Common myeloid progenitor, CD34-positive (primary cell): ENCODE measurements around the gene HDAC11.

Experiments
- CTCF ChIA-PET: fragments of 350-600 bp; sonication (Branson Sonifier 250); formaldehyde crosslinking; loops from one replicate; lab custom pipeline; 2021; ENCODE audit warnings: antibody characterized with exemption; lab: Charles Lee
- POLR2A ChIA-PET: fragments of 350-600 bp; sonication (Branson Sonifier 250); formaldehyde crosslinking; loops from one replicate; lab custom pipeline; 2021; ENCODE audit warnings: antibody characterized with exemption; lab: Charles Lee
- DNase-seq, 3 donors: peaks; one replicate each; pipeline versions ENCODE4 v3.0.0 to v3.0.0-alpha.2; 2013
- H3K27ac ChIP-seq, 2 experiments: 1 replicate in 1 of 2; 2 replicates in 1 of 2; pipeline ENCODE4 v1.7.0; 2013; ENCODE audit warnings: inconsistent platforms in 2 of 2, low read length in 2 of 2, mild to moderate bottlenecking in 2 of 2, low read depth in 1 of 2, moderate library complexity in 1 of 2; ENCODE audit not compliant: severe bottlenecking in 2 of 2, insufficient read depth in 1 of 2, poor library complexity in 1 of 2
- H3K27me3 ChIP-seq, 5 experiments: replicated peaks in 2 of 5; 1 replicate in 3 of 5; 2 replicates in 2 of 5; pipeline versions ENCODE4 v1.6.1 to v1.7.0; 2013; ENCODE audit warnings: low read length in 4 of 5, mild to moderate bottlenecking in 2 of 5, moderate library complexity in 2 of 5, inconsistent platforms in 1 of 5; ENCODE audit not compliant: insufficient read depth in 5 of 5, control insufficient read depth in 4 of 5
- H3K36me3 ChIP-seq, 4 experiments: 1 replicate in 2 of 4; 2 replicates in 2 of 4; pipeline versions ENCODE4 v1.6.1 to v1.7.0; 2013; ENCODE audit warnings: low read length in 3 of 4, control low read depth in 1 of 4, mild to moderate bottlenecking in 1 of 4; ENCODE audit not compliant: control insufficient read depth in 4 of 4, insufficient read depth in 4 of 4
- H3K4me1 ChIP-seq, 4 experiments: 1 replicate in 3 of 4; 2 replicates in 1 of 4; pipeline versions ENCODE4 v1.6.1 to v1.7.1; 2013; ENCODE audit warnings: low read length in 3 of 4, mild to moderate bottlenecking in 3 of 4, control low read depth in 1 of 4, inconsistent platforms in 1 of 4, moderate library complexity in 1 of 4; ENCODE audit not compliant: control insufficient read depth in 4 of 4, insufficient read depth in 4 of 4; ENCODE audit errors: control extremely low read depth in 1 of 4
- H3K4me3 ChIP-seq, 7 experiments: 1 replicate in 4 of 7; 2 replicates in 3 of 7; pipeline versions ENCODE4 v1.5.1 to v1.7.0; 2013; ENCODE audit warnings: mild to moderate bottlenecking in 7 of 7, low read length in 6 of 7, moderate library complexity in 6 of 7, inconsistent platforms in 2 of 7, low read depth in 2 of 7, control low read depth in 1 of 7; ENCODE audit not compliant: insufficient read depth in 4 of 7, control insufficient read depth in 1 of 7; ENCODE audit errors: extremely low read depth in 1 of 7
- H3K9me3 ChIP-seq, 5 experiments: 1 replicate in 4 of 5; 2 replicates in 1 of 5; pipeline versions ENCODE4 v1.6.1 to v1.7.1; 2013; ENCODE audit warnings: low read length in 4 of 5, mild to moderate bottlenecking in 2 of 5, inconsistent platforms in 1 of 5, low read depth in 1 of 5, moderate library complexity in 1 of 5; ENCODE audit not compliant: control insufficient read depth in 4 of 5, insufficient read depth in 2 of 5; ENCODE audit errors: control extremely low read depth in 1 of 5
- WGBS: methylation state at CpG from one replicate; pipeline ENCODE4 v1.1.5; 2013; ENCODE audit not compliant: insufficient coverage; 5-methylcytosine and 5-hydroxymethylcytosine counted together

Gene HDAC11

DNA sequence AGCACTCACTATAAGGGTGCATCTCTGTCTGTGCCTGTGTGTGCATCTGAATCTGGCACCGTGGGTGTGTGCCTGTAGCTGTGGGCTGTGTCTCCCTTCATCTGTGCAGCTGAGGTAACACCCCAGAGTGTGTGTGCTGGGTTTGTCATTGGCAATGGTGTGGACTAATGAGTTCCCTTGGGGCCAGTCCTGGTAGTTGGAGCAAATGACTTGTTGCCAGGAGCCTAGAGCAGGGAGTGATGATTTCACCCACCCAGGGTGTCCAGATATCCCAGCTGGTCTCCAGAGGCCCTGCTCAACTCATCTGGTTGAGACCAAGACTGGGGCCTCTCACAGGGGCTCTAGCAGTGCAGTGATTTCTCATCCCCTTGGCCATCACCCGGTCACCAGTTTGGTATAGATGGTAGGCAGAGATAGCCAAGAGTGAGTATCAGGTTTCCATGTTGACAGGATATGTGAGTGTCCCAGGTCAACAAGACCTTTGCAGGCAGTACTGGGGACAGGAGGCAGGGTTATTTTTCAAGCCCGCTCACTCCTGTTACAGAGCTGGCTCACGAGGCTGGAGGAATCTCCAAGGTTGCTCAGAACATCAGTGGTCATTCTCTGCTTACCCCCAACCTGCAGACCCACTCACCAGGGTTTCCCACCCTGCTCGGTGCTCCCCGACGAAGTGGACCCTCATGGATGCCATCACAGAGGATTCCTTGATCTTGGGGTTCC lies 4.1 kb upstream of the HDAC11 start:
- 93% methylated on average over 4 of the region's 7 CpGs for WGBS
- H3K9me3 ChIP-seq = no peaks in the 10 kb centered on the region
- peaks cover 0 to 3% (median 0%) of the 10 kb centered on the region in 5 experiments for H3K27me3 ChIP-seq
- ChIA-PET POLR2A (no interaction called here), CTCF (interaction anchor here (1.0 to 6.4 kb wide), 5 partner anchors 10 to 274 kb away, joined by 3 to 38 read pairs (median 6); no protein-coding TSS in a partner anchor)
- no peaks in the 10 kb centered on the region for H3K36me3 ChIP-seq
- H3K4me3 ChIP-seq = no peak overlapping the region
- H3K27ac ChIP-seq = no peak overlapping the region
- H3K4me1 ChIP-seq = peaks cover 0 to 17% (median 15%) of the 10 kb centered on the region in 4 experiments
- DNase-seq = no peak

DNA sequence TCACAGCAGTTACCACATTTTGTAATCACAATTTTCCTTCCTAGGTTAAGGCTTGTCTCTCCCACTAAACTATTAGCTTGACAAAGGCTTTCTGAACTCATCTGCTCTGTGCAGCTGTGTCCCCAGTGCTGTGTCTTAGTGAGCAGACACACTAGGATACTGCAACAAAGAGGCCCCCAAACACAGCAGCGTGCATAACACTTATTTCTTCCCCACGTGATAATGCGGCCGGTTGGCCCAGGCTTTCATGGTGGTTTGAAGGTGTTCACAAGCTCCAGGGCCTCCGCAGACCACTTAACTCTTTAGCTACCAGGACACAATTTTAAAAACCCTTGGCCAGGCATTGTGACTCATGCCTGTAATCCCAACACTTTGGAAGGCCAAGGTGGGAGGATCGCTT lies 2.2 kb upstream of the HDAC11 start:
- Histone ChIP-seq H3K4me3 (no peak overlapping the region), H3K27me3 (peaks cover 0 to 3% (median 0%) of the 10 kb centered on the region in 5 experiments), H3K27ac (no peak overlapping the region), H3K36me3 (no peaks in the 10 kb centered on the region), H3K4me1 (peaks cover 0 to 19% (median 15%) of the 10 kb centered on the region in 4 experiments), H3K9me3 (no peaks in the 10 kb centered on the region)
- CTCF ChIA-PET = interaction anchor here (0.8 to 6.4 kb wide), 4 partner anchors 16 to 179 kb away, joined by 3 to 38 read pairs (median 5); no protein-coding TSS in a partner anchor
- WGBS = no CpG with 5 or more reads among the region's 6 CpGs
- POLR2A ChIA-PET = no interaction called here
- DNase-seq = no peak

DNA sequence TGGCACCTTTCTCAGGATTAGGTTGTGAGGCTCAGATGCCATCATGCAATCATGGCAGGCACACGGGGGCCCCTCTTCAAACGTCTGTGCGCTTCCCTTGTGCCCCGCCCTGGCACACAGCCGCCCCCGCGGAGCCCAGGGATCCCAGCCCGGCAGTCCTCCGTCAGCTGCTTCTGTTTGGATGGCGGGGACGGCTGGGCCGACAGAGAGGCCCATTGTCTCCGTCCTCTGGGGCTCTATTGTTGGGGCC lies 849 bp upstream of the HDAC11 start:
- no peaks in the 10 kb centered on the region for H3K9me3 ChIP-seq
- DNase-seq = no peak
- H3K4me3 ChIP-seq = peak overlapping the region; percentile 32 to 94 (median 80)
- peak overlapping the region; percentile 61 to 80 for H3K27ac ChIP-seq
- H3K36me3 ChIP-seq = no peaks in the 10 kb centered on the region
- POLR2A ChIA-PET = no interaction called here
- CTCF ChIA-PET = interaction anchor here (1.0 to 9.4 kb wide), 6 partner anchors 11 to 172 kb away, joined by 3 to 70 read pairs (median 8); no protein-coding TSS in a partner anchor
- H3K27me3 ChIP-seq = peaks cover 0 to 3% (median 0%) of the 10 kb centered on the region in 5 experiments
- WGBS = 2% methylated on average over 13 of the region's 13 CpGs
- H3K4me1 ChIP-seq = peaks cover 0 to 27% (median 15%) of the 10 kb centered on the region in 4 experiments

DNA sequence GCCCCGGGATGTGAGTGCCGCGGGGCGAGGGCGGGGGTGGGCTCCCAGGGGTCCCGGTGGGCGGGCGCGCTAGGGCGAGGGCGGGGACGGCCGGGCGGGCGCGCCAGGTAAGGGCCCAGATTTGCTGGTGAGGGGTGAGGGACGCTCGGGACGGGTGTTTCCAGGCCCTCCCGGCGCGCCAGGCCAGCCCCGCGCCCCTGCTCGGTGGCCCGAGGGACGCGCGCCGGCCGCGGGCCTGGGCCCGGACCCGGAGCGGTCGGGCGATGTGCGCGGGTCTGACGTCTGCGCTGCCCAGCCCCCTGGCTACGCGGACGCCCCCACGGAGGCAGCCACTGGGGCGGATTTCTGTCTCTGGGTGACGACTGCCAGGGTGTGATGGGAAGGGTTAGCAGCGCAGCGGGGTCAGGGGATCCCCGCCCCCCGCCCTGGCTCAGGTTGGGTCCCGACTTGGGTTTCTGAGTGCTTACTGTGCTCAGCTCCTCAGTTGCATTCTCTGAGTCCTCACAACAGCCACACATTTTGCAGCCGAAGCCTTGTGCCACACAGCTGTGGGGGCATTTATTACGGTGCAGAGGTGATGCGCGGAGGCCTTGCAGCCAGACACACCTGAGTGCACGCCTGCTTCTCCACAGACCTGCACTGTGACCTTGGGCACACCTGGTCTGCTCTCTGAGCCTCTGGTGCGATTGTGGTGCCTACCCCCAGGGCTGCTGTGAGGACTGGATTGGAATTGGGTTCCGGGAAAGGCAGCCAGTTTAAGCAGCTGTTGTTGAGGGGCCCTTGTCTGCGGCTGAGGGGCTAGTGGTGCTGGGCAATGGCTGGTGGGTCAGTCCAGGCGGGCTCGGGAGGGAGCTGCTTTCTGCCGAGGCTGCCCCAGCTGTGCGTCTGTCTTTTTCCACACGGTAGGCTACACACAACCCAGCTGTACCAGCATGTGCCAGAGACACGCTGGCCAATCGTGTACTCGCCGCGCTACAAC lies 523 bp downstream of the HDAC11 start:
- ChIA-PET CTCF (interaction anchor here (0.8 to 9.4 kb wide), 6 partner anchors 14 to 170 kb away, joined by 3 to 70 read pairs (median 8); no protein-coding TSS in a partner anchor), POLR2A (interaction anchor here (0.6 kb wide), 1 partner anchor 134 kb away, joined by 4 read pairs; no protein-coding TSS in a partner anchor)
- Histone ChIP-seq H3K4me1 (peaks cover 0 to 41% (median 29%) of the 10 kb centered on the region in 4 experiments), H3K36me3 (no peaks in the 10 kb centered on the region), H3K27ac (no peak overlapping the region), H3K9me3 (no peaks in the 10 kb centered on the region), H3K4me3 (peak overlapping the region; percentile 40 to 83 (median 70)), H3K27me3 (peaks cover 0 to 3% (median 0%) of the 10 kb centered on the region in 5 experiments)
- 27% methylated on average over 60 of the region's 70 CpGs for WGBS
- DNase-seq = peak in 2 of 3 donors; percentile 56 to 68

DNA sequence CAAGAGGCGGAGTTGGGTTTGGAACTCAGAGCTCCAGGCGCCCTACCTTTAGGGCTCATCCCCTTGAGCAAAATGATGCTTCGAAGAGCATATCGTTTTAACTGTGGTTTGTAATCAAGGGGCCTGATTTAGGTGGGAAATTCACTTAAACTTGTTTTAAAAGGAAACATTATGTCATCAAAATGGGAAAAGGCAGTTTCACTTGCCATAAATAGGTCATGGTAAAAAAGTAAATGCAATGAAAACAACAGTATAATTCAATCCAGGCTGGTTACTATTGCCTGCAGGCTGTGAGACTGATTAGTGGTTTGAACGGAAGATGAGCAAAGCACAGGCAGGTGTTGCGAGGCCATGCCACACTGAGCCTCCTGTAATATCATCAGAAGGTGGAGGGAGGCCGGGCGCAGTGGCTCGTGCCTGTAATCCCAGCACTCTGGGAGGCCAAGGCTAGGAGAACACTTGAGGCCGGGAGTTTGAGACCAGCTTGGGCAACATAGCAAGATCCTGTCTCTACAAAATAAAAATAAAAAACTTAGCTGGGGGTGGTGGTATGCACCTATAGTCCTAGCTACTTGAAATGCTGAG lies 2.1 kb downstream of the HDAC11 start:
- ChIA-PET POLR2A (no interaction called here), CTCF (interaction anchor here (1.1 to 9.4 kb wide), 2 partner anchors 136 to 169 kb away, joined by 3 to 70 read pairs; no protein-coding TSS in a partner anchor)
- Histone ChIP-seq H3K27ac (no peak overlapping the region), H3K36me3 (no peaks in the 10 kb centered on the region), H3K4me1 (peaks cover 0 to 47% (median 31%) of the 10 kb centered on the region in 4 experiments), H3K9me3 (no peaks in the 10 kb centered on the region), H3K27me3 (peaks cover 0 to 3% (median 0%) of the 10 kb centered on the region in 5 experiments), H3K4me3 (no peak overlapping the region)
- no peak for DNase-seq
- WGBS = 98% methylated on average over 5 of the region's 10 CpGs

DNA sequence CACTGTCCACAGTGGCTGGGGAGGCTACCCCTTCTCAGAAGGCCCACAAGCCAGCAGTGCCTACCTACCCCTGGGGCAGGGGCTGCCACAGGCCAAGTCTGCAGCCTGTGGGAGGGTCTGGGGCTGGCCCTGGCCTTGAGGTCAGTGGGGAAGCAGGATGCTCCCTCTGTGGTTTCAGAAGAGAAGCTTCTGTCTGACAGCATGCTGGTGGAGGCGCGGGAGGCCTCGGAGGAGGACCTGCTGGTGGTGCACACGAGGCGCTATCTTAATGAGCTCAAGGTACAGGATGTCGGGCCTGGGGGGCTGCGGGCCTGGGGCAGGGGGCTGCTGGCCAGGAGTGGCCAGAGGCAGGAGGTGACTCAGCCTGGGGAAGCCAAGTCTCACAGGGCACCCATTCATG lies 3.2 kb downstream of the HDAC11 start:
- H3K27ac ChIP-seq = no peak overlapping the region
- peaks cover 0 to 47% (median 31%) of the 10 kb centered on the region in 4 experiments for H3K4me1 ChIP-seq
- no peaks in the 10 kb centered on the region for H3K9me3 ChIP-seq
- no peaks in the 10 kb centered on the region for H3K36me3 ChIP-seq
- POLR2A ChIA-PET = no interaction called here
- DNase-seq = no peak
- CTCF ChIA-PET = interaction anchor here (1.3 to 9.4 kb wide), 3 partner anchors 10 to 168 kb away, joined by 3 to 70 read pairs (median 23); no protein-coding TSS in a partner anchor
- WGBS = 97% methylated on average over 6 of the region's 7 CpGs
- no peak overlapping the region for H3K4me3 ChIP-seq
- H3K27me3 ChIP-seq = peaks cover 0 to 3% (median 0%) of the 10 kb centered on the region in 5 experiments
